GM23248 (cell line): ENCODE results near the gene COPB1. TPM values are rescaled to one million over a fixed set of nuclear protein-coding genes. Genes with fewer than 3 reads are reported as not detected.
A peak's percentile ranks its signal among the peaks of the same experiment; 100 is the strongest.

Experiments
- DNase-seq: peaks from one replicate; pipeline ENCODE4 v3.0.0-alpha.2; 2015
- H2AFZ ChIP-seq: fragments of 200-600 bp; sonication (generic); 2 replicates; pipeline ENCODE4 v1.6.1; 2016; ENCODE audit warnings: antibody characterized with exemption
- H3F3A ChIP-seq: fragments of 200-600 bp; sonication (generic); 2 replicates; pipeline ENCODE4 v1.6.1; 2016; ENCODE audit warnings: mild to moderate bottlenecking, antibody characterized with exemption, mixed run types; ENCODE audit not compliant: insufficient read depth
- H3K27ac ChIP-seq: fragments of 200-600 bp; sonication (generic); 2 replicates; pipeline ENCODE4 v1.5.1; 2016; ENCODE audit warnings: mild to moderate bottlenecking
- H3K27me3 ChIP-seq: fragments of 200-600 bp; sonication (generic); replicated peaks from 2 replicates; pipeline ENCODE4 v1.6.1; 2016; ENCODE audit warnings: mild to moderate bottlenecking; ENCODE audit not compliant: insufficient read depth
- H3K36me3 ChIP-seq: fragments of 200-600 bp; sonication (generic); 2 replicates; pipeline ENCODE4 v1.6.1; 2016; ENCODE audit warnings: low read depth, mild to moderate bottlenecking
- H3K4me1 ChIP-seq: fragments of 200-600 bp; sonication (generic); 2 replicates; pipeline ENCODE4 v1.6.1; 2016; ENCODE audit warnings: mild to moderate bottlenecking; ENCODE audit not compliant: insufficient read depth
- H3K4me2 ChIP-seq: fragments of 200-600 bp; sonication (generic); one replicate; pipeline ENCODE4 v1.6.1; 2016; ENCODE audit warnings: mild to moderate bottlenecking; ENCODE audit not compliant: unreplicated experiment
- H3K4me3 ChIP-seq: fragments of 200-600 bp; sonication (generic); 2 replicates; pipeline ENCODE4 v1.5.1; 2016; ENCODE audit warnings: mild to moderate bottlenecking
- H3K79me2 ChIP-seq: fragments of 200-600 bp; sonication (generic); 2 replicates; pipeline ENCODE4 v1.6.1; 2016; ENCODE audit warnings: mild to moderate bottlenecking; ENCODE audit not compliant: insufficient read depth
- H3K9ac ChIP-seq: fragments of 200-600 bp; sonication (generic); 2 replicates; pipeline ENCODE4 v1.6.1; 2016; ENCODE audit warnings: mild to moderate bottlenecking
- H3K9me2 ChIP-seq: fragments of 200-600 bp; sonication (generic); 2 replicates; pipeline ENCODE4 v1.6.1; 2016; ENCODE audit warnings: mixed run types, mild to moderate bottlenecking, moderate library complexity; ENCODE audit not compliant: insufficient read depth
- H3K9me3 ChIP-seq: fragments of 200-600 bp; sonication (generic); one replicate; pipeline ENCODE4 v1.6.1; 2017; ENCODE audit warnings: low read depth
- H4K20me1 ChIP-seq: fragments of 200-600 bp; sonication (generic); 2 replicates; pipeline ENCODE4 v1.6.0; 2016; ENCODE audit not compliant: insufficient read depth
- EZH2 ChIP-seq: fragments of 200-600 bp; sonication (generic); IDR thresholded peaks from 2 replicates; pipeline ENCODE4 v1.6.1; 2018; ENCODE audit warnings: antibody characterized with exemption, mild to moderate bottlenecking; ENCODE audit not compliant: insufficient read depth, poor library complexity, severe bottlenecking
- EZH2phosphoT487 ChIP-seq: fragments of 200-600 bp; sonication (generic); IDR thresholded peaks from 2 replicates; pipeline ENCODE4 v1.6.1; 2018; ENCODE audit warnings: antibody characterized with exemption, moderate library complexity, mild to moderate bottlenecking, low read depth; ENCODE audit not compliant: insufficient read depth
- WGBS, 2 experiments: methylation state at CpG; one replicate each; pipeline ENCODE4 v1.1.6; 2015 to 2017; ENCODE audit warnings: low lambda C conversion rate in 2 of 2, low coverage in 1 of 2; ENCODE audit errors: missing lambda C conversion rate in 2 of 2; 5-methylcytosine and 5-hydroxymethylcytosine counted together
- in situ Hi-C: fragments of 300-500 bp; cut with MboI; formaldehyde crosslinking; loops from 2 replicates; pipeline ENCODE4 v1.15.0; 2020
- polyA plus RNA-seq: library from polyadenylated mRNA; unstranded; fragments of >200 nt; fragmentation: Nextera tagmentation; extraction: Ambion mirVana; gene quantifications from 2 replicates; pipeline ENCODE4 v1.2.1, GENCODE V29; 2016
- total RNA-seq: library from RNA; depleted of rRNA; stranded (reverse); fragments of >200 nt; shearing (Covaris generic); gene quantifications from 2 replicates; pipeline ENCODE4 v1.2.3, GENCODE V29; 2014

The COPB1 gene
- total and polyA plus RNA-seq, 2 experiments from 2014 or later = 192 to 302 TPM

GRCh38 chr11:14425621-14426020 is 74.0 kb downstream of the COPB1 start:
- Histone ChIP-seq H3K9ac (no peak overlapping the region), H3K36me3 (no peaks in the 10 kb centered on the region), H2AFZ (0 out of 2 replicates have a peak overlapping the region, but pooled peaks have one; percentile 19), H3F3A (peaks cover 28% of the 10 kb centered on the region), H3K4me1 (peaks cover 42% of the 10 kb centered on the region), H3K4me2 (no peak overlapping the region), H3K4me3 (no peak overlapping the region), H3K27ac (no peak overlapping the region), H3K27me3 (no peaks in the 10 kb centered on the region), H3K9me3 (no peaks in the 10 kb centered on the region), H3K79me2 (no peaks in the 10 kb centered on the region), H3K9me2 (no peaks in the 10 kb centered on the region), H4K20me1 (no peaks in the 10 kb centered on the region)
- no peak for DNase-seq
- in situ Hi-C loops = no loop called here
- TF ChIP-seq EZH2 (no peak), EZH2phosphoT487 (no peak)

GRCh38 chr11:14424096-14424495 is 75.5 kb downstream of the COPB1 start:
- DNase-seq = peak; percentile 78
- in situ Hi-C loops = no loop called here
- Histone ChIP-seq H3K27ac (peak overlapping the region; percentile 68), H3K9ac (peak overlapping the region; percentile 28), H3K4me2 (peak overlapping the region; percentile 55), H2AFZ (peak overlapping the region; percentile 30; the same call in 1 of the 2 replicates), H3K27me3 (no peaks in the 10 kb centered on the region), H3K4me1 (peaks cover 46% of the 10 kb centered on the region), H3K9me3 (no peaks in the 10 kb centered on the region), H3F3A (peaks cover 32% of the 10 kb centered on the region), H3K36me3 (no peaks in the 10 kb centered on the region), H3K9me2 (no peaks in the 10 kb centered on the region), H4K20me1 (no peaks in the 10 kb centered on the region), H3K4me3 (0 out of 2 replicates have a peak overlapping the region, but pooled peaks have one; percentile 2), H3K79me2 (no peaks in the 10 kb centered on the region)
- TF ChIP-seq EZH2phosphoT487 = no peak
- no peak for TF ChIP-seq EZH2

GRCh38 chr11:14423633-14424032 is 76.0 kb downstream of the COPB1 start:
- DNase-seq = peak; percentile 42
- Histone ChIP-seq H3K9ac (peak overlapping the region; percentile 28), H3K9me3 (no peaks in the 10 kb centered on the region), H3K36me3 (no peaks in the 10 kb centered on the region), H3K9me2 (no peaks in the 10 kb centered on the region), H3F3A (peaks cover 34% of the 10 kb centered on the region), H3K27ac (peak overlapping the region; percentile 68), H2AFZ (0 out of 2 replicates have a peak overlapping the region, but pooled peaks have one; percentile 15), H4K20me1 (no peaks in the 10 kb centered on the region), H3K79me2 (no peaks in the 10 kb centered on the region), H3K4me2 (peak overlapping the region; percentile 55), H3K4me1 (peaks cover 50% of the 10 kb centered on the region), H3K4me3 (0 out of 2 replicates have a peak overlapping the region, but pooled peaks have one; percentile 2), H3K27me3 (no peaks in the 10 kb centered on the region)
- TF ChIP-seq EZH2phosphoT487 (no peak), EZH2 (no peak)
- 33 to 39% methylated on average over 2 of the region's 2 CpGs for WGBS, 2 experiments
- in situ Hi-C loops = no loop called here

- H3K27me3 ChIP-seq = no peaks in the 10 kb centered on the region
- H3K9me2 ChIP-seq = no peaks in the 10 kb centered on the region
- peaks cover 42% of the 10 kb centered on the region for H3F3A ChIP-seq
- 44 to 48% methylated on average over 2 of the region's 2 CpGs for WGBS, 2 experiments
- H3K79me2 ChIP-seq = no peaks in the 10 kb centered on the region
- no peak overlapping the region for H2AFZ ChIP-seq
- peaks cover 58% of the 10 kb centered on the region for H3K4me1 ChIP-seq
- no peaks in the 10 kb centered on the region for H4K20me1 ChIP-seq
- no peak for TF ChIP-seq EZH2phosphoT487
- TF ChIP-seq EZH2 = no peak
- H3K9ac ChIP-seq = peak overlapping the region; percentile 28
- H3K27ac ChIP-seq = peak overlapping the region; percentile 68
- no peaks in the 10 kb centered on the region for H3K36me3 ChIP-seq
- H3K4me3 ChIP-seq = no peak overlapping the region
- peak; percentile 32 for DNase-seq
- in situ Hi-C loops = no loop called here
- H3K4me2 ChIP-seq = peak overlapping the region; percentile 55
- H3K9me3 ChIP-seq = no peaks in the 10 kb centered on the region
These were observed 76.8 kb downstream of the COPB1 start for GRCh38 chr11:14422814-14423182.

DNA sequence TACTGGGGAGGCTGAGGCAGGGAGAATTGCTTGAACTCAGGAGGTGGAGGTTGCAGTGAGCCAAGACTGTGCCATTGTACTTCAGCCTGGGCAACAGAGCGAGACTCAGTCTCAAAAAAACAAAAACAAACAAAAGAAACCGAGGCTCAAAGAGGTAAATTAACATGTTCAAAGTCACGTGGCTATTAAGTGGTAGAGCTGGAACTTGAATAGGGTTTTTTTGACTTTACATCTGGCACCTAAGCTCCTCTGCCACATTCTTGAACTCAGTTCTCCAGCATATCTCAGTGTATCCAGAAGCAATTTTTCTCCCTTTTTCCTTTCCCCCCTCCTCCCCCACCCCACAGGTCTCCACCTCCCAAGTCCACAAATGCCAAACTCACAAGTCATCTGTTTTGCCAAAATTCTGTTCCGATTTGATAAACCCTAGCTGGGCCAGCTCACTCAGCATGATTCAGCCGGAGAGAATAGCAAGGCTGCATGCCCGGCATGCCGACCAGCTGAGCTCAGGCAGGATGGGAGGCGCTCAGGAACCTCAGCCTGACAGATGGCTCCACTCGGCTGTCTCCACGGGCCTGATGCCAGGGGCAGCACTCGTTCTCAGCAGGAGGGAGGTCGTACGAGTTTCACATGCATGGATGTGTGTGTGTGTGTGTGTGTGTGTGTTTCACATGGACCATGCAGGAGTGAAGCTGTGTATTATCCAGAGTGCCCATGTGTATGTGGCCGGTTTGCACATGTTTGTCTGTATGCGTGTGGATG is 77.4 kb downstream of the COPB1 start:
- Histone ChIP-seq H3K4me2 (peak overlapping the region; percentile 55), H3F3A (peaks cover 48% of the 10 kb centered on the region), H3K36me3 (no peaks in the 10 kb centered on the region), H3K27ac (peak overlapping the region; percentile 68), H4K20me1 (no peaks in the 10 kb centered on the region), H3K9ac (0 out of 2 replicates have a peak overlapping the region, but pooled peaks have one; percentile 28), H3K4me1 (peaks cover 64% of the 10 kb centered on the region), H3K4me3 (no peak overlapping the region), H2AFZ (no peak overlapping the region), H3K9me2 (no peaks in the 10 kb centered on the region), H3K9me3 (no peaks in the 10 kb centered on the region), H3K79me2 (no peaks in the 10 kb centered on the region), H3K27me3 (no peaks in the 10 kb centered on the region)
- in situ Hi-C loops = no loop called here
- peak; percentile 100 for DNase-seq
- 1 to 4% methylated on average over 15 of the region's 15 CpGs for WGBS, 2 experiments
- TF ChIP-seq EZH2 = no peak
- no peak for TF ChIP-seq EZH2phosphoT487
